Measurements from ENCODE around the gene C20orf202.

The C20orf202 gene

DNA sequence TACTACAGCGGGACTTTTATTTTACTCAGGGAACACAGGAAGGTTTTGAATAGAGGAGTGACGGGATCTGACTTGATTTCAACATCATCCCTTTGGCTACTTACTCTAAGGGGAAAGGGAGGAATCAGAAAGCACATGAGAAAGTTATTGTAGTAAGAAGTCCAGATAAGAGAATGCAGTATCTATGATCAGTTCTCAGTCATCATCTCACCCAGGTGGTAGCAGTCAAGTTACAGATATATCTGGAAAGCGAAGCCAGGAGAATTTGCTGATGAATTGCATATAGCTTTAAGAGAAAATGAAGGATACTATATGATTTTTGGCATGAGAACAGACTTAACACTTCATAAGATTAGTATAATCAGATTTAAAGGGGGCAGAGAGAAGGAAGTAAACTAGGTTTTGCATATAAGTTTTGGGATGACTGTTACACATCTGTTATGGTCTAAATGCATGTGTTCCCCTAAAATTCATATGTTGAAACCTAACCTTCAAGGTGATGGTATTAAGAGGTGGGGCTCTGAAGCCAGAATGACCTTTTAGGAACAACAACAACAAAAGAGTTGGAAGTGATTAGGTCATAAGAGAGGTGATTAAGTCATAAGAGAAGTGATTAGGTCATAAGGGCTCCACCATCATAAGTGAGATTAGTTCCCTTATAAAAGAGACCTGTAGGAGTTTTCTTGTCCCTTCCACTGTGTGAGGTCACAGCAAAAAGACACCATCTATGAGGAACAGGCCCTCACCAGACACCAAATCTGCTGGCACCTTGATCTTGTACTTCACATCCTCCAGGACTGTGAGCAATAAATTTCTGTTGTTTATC is 29.2 kb downstream of the C20orf202 start:
- Histone ChIP-seq H3K36me3 (ENCODE audit: insufficient read depth, low read length) (no peaks in the 10 kb centered on the region), H3K9me2 (ENCODE audit: low read depth, low read length) (no peaks in the 10 kb centered on the region), H3K79me2 (ENCODE audit: insufficient read depth, low read length) (no peaks in the 10 kb centered on the region), H3K4me1 (ENCODE audit: insufficient read depth, low read length, severe bottlenecking) (no peaks in the 10 kb centered on the region), H3K27me3 (ENCODE audit: insufficient read depth, low read length) (no peaks in the 10 kb centered on the region), H3F3A (ENCODE audit: insufficient read depth, low read length) (no peaks in the 10 kb centered on the region), H4K20me1 (ENCODE audit: insufficient read depth, low read length) (no peaks in the 10 kb centered on the region), H3K4me2 (ENCODE audit: low read length) (no peak overlapping the region), H2AFZ (ENCODE audit: low read length) (no peak overlapping the region), H3K9me3 (ENCODE audit: low read length) (no peaks in the 10 kb centered on the region), H3K4me3 (ENCODE audit: low read depth, low read length, poor library complexity, severe bottlenecking) (no peak overlapping the region), H3K27ac (ENCODE audit: low read depth, low read length, poor library complexity, severe bottlenecking) (no peak overlapping the region), H3K9ac (ENCODE audit: low read length) (no peak overlapping the region)
- TF ChIP-seq EZH2 (IDR thresholded peaks at IDR 0.05; ENCODE audit: borderline replicate concordance, low read length): no peak
- TF ChIP-seq, protein P1, sequence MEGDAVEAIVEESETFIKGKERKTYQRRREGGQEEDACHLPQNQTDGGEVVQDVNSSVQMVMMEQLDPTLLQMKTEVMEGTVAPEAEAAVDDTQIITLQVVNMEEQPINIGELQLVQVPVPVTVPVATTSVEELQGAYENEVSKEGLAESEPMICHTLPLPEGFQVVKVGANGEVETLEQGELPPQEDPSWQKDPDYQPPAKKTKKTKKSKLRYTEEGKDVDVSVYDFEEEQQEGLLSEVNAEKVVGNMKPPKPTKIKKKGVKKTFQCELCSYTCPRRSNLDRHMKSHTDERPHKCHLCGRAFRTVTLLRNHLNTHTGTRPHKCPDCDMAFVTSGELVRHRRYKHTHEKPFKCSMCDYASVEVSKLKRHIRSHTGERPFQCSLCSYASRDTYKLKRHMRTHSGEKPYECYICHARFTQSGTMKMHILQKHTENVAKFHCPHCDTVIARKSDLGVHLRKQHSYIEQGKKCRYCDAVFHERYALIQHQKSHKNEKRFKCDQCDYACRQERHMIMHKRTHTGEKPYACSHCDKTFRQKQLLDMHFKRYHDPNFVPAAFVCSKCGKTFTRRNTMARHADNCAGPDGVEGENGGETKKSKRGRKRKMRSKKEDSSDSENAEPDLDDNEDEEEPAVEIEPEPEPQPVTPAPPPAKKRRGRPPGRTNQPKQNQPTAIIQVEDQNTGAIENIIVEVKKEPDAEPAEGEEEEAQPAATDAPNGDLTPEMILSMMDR (IDR thresholded peaks at IDR 0.05; ENCODE audit: low read length): no peak

DNA sequence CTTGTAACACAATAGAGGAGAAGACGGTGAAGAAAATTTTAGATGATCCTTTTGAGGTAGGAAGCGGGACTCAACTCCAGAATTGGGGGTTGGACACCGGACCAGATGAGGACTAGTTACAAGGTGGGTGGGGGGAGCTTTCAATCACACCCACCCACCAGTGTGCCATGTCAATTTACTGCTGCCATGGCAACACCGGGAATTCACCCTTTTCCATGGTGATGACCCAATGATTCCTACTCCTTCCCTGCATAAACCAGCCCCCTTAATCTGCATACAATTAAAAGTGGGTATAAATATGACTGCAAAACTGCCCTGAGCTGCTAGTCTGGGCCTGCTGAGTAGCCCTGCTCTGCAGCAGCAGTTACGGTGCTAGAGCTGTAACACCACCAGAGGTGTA is 37.3 kb downstream of the C20orf202 start:
- H2AFZ ChIP-seq (ENCODE audit: low read length): no peak overlapping the region
- no peaks in the 10 kb centered on the region for H3K36me3 ChIP-seq (ENCODE audit: insufficient read depth, low read length)
- no peak overlapping the region for H3K27ac ChIP-seq (ENCODE audit: low read depth, low read length, poor library complexity, severe bottlenecking)
- H3K9ac ChIP-seq (ENCODE audit: low read length): no peak overlapping the region
- no peaks in the 10 kb centered on the region for H3K4me1 ChIP-seq (ENCODE audit: insufficient read depth, low read length, severe bottlenecking)
- H4K20me1 ChIP-seq (ENCODE audit: insufficient read depth, low read length): no peaks in the 10 kb centered on the region
- no peak overlapping the region for H3K4me3 ChIP-seq (ENCODE audit: low read depth, low read length, poor library complexity, severe bottlenecking)
- no peaks in the 10 kb centered on the region for H3F3A ChIP-seq (ENCODE audit: insufficient read depth, low read length)
- H3K27me3 ChIP-seq (ENCODE audit: insufficient read depth, low read length): no peaks in the 10 kb centered on the region
- no peaks in the 10 kb centered on the region for H3K9me2 ChIP-seq (ENCODE audit: low read depth, low read length)
- no peak overlapping the region for H3K4me2 ChIP-seq (ENCODE audit: low read length)
- H3K9me3 ChIP-seq (ENCODE audit: low read length): no peaks in the 10 kb centered on the region
- H3K79me2 ChIP-seq (ENCODE audit: insufficient read depth, low read length): no peaks in the 10 kb centered on the region
- no peak for TF ChIP-seq EZH2 (IDR thresholded peaks at IDR 0.05; ENCODE audit: borderline replicate concordance, low read length)
- TF ChIP-seq, protein P1 (IDR thresholded peaks at IDR 0.05; ENCODE audit: low read length): no peak

DNA sequence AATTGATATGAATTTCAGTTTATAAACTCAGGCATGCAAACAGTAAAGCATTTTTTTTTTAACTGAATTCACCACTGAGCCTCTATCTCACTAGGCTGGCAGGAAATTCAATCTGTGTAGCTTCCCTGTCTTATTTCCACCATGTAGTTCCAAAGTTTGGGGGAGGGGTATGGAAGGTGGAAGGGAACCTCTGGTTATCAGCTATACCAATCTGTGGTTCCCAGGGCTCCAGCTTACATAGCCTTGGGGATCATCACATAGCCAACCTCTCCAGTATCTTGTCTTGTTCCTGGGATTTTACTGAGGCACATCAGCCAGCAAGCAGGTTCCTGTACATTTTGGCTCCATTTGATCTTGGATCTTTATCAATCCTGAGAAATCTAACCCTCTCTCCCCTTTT is 38.2 kb downstream of the C20orf202 start:
- H3K36me3 ChIP-seq (ENCODE audit: insufficient read depth, low read length): no peaks in the 10 kb centered on the region
- H3K4me3 ChIP-seq (ENCODE audit: low read depth, low read length, poor library complexity, severe bottlenecking): no peak overlapping the region
- H3K79me2 ChIP-seq (ENCODE audit: insufficient read depth, low read length): no peaks in the 10 kb centered on the region
- H2AFZ ChIP-seq (ENCODE audit: low read length): no peak overlapping the region
- H3K27ac ChIP-seq (ENCODE audit: low read depth, low read length, poor library complexity, severe bottlenecking): no peak overlapping the region
- H3K4me2 ChIP-seq (ENCODE audit: low read length): no peak overlapping the region
- H3K4me1 ChIP-seq (ENCODE audit: insufficient read depth, low read length, severe bottlenecking): no peaks in the 10 kb centered on the region
- no peaks in the 10 kb centered on the region for H3F3A ChIP-seq (ENCODE audit: insufficient read depth, low read length)
- H3K9me3 ChIP-seq (ENCODE audit: low read length): no peaks in the 10 kb centered on the region
- H4K20me1 ChIP-seq (ENCODE audit: insufficient read depth, low read length): no peaks in the 10 kb centered on the region
- TF ChIP-seq EZH2 (IDR thresholded peaks at IDR 0.05; ENCODE audit: borderline replicate concordance, low read length): no peak
- TF ChIP-seq, protein P1 (IDR thresholded peaks at IDR 0.05; ENCODE audit: low read length): no peak
- H3K9ac ChIP-seq (ENCODE audit: low read length): no peak overlapping the region
- H3K27me3 ChIP-seq (ENCODE audit: insufficient read depth, low read length): no peaks in the 10 kb centered on the region
- H3K9me2 ChIP-seq (ENCODE audit: low read depth, low read length): no peaks in the 10 kb centered on the region
